Gastrocnemius medialis (tissue), 4 donors: ENCODE measurements around the gene OR2W3.

Experiments used
- POLR2A ChIP-seq, 2 donors: fragments of 450-650 bp; IDR thresholded peaks; one replicate each; pipeline ENCODE4 v1.6.1; 2017; ENCODE audit warnings: antibody characterized with exemption in 2 of 2, mild to moderate bottlenecking in 2 of 2, moderate library complexity in 2 of 2
- TF ChIP-seq, protein P1 (sequence below), 5 experiments: fragments of 450-650 bp in 3 of 5; fragments of 200-600 bp in 2 of 5; sonication (generic) in 2 of 5; IDR thresholded peaks in 4 of 5; conservative IDR thresholded peaks in 1 of 5; 1 replicate in 4 of 5; 2 replicates in 1 of 5; pipeline ENCODE4 v1.5.1; 2016 to 2019; ENCODE audit warnings: antibody characterized with exemption in 5 of 5, mild to moderate bottlenecking in 3 of 5, moderate library complexity in 3 of 5

DNA sequence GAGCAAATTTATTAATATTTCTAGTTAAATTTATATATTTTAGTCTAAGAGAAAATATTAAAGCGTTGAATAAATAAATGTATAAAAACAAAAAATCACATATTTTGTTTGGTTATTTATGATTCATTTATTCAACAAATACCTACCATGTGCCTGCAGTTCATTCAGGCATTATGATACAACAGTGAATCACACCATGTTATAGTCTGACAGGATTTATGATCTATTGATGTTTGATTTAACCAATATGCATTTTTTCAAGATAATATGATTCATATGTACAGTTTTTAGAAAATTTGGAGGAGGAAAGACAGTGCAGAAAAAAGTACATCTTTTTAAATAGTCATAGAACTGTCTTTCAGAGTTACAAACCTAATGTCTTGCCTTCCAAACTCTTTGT is 45.8 kb upstream of the OR2W3 start:
- TF ChIP-seq POLR2A (IDR thresholded peaks at IDR 0.05), result no peak
- TF ChIP-seq, protein P1, sequence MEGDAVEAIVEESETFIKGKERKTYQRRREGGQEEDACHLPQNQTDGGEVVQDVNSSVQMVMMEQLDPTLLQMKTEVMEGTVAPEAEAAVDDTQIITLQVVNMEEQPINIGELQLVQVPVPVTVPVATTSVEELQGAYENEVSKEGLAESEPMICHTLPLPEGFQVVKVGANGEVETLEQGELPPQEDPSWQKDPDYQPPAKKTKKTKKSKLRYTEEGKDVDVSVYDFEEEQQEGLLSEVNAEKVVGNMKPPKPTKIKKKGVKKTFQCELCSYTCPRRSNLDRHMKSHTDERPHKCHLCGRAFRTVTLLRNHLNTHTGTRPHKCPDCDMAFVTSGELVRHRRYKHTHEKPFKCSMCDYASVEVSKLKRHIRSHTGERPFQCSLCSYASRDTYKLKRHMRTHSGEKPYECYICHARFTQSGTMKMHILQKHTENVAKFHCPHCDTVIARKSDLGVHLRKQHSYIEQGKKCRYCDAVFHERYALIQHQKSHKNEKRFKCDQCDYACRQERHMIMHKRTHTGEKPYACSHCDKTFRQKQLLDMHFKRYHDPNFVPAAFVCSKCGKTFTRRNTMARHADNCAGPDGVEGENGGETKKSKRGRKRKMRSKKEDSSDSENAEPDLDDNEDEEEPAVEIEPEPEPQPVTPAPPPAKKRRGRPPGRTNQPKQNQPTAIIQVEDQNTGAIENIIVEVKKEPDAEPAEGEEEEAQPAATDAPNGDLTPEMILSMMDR (IDR thresholded peaks at IDR 0.05 in 4 of 5, conservative IDR thresholded peaks at IDR 0.05 in 1 of 5), result no peak
